CD4-positive, alpha-beta T cell treated with Interleukin-21 for 1 hour (primary cell): Measurements from ENCODE around the gene ZNF629.
"Not testable (repeated sequence)": the region's sequence is repeated elsewhere in the genome, so short reads cannot be mapped to it uniquely, and the experiment has no call there.

Source experiments
- DNase-seq: peaks from one replicate; pipeline ENCODE4 v3.0.0-alpha.2; 2020

The ZNF629 gene

GRCh38 chr16:30786936-30787612, at the start of gene ZNF629:
TSS of gene ZNF629 (minus strand) at chr16:30787205. CDS start at chr16:30784482, 2,723 bp downstream.
- DNase-seq = peak; percentile 40

GRCh38 chr16:30834130-30834740, 47.2 kb upstream of the ZNF629 start:
- no peak for DNase-seq

- DNase-seq = no peak
Observed at GRCh38 chr16:30830072-30830417, 43.0 kb upstream of the ZNF629 start.

- DNase-seq = no peak
Observed at GRCh38 chr16:30829130-30830071, 42.4 kb upstream of the ZNF629 start.

DNA sequence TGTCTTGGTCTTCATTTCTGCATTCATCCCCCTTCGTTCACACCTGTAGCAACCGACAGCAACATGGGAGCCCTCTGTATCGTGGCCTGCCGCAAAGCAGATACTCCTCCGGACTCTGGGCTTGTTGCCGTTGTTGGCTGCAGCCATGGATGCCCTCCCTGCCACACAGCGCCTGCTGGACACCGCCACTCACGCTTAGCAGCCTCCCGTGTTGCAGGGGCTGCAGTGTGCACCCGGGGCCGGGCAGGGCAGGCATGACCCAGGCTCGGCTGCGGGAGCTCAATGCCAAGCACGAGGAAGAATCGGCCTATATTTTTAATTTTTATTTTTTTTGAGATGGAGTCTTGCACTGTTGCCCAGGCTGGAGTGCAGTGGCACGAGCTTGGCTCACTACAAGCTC, 34.9 kb upstream of the ZNF629 start:
- DNase-seq = no peak

DNA sequence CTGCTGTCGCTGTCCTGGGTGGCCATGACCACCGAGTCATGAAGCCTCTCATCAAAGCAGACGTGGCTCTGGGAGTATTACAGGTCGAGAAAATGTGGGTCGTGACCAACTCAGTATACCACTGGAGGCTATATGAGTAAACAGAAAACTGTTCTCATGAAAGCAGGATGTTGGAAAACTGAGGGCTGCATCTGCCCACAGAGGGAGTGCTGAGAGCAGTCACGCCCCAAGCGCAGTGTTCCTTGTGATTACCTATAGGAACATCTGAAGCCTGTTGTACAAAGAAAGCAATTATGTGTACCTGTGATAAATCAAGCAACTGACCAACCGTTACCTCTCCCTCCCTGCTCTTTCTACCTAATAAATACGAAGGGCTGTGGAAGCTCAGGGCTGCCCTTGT, 34.4 kb upstream of the ZNF629 start:
- DNase-seq = not testable (repeated sequence)

DNA sequence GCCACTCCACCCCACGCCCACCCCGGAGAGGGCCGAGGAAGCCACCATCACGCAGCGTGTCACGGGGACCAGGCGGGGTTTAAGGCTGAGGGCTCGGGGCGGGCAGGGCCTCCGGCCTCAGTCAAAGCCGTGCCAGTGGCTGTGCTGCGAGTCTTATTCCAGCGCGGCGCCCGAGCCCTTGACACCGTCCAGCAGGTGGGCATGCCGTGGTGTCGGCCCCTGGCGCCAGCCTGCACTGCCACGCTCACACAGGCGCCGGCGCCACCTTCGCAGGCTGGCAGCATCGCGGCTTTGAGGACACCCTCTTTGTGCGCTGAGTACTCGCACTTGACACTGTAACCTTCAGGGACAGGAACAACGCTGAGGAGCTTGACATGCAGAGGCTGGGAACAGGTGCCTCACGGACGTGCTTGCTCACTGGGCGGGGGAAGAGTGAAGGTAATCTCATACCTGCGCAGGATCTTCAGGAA, 34.0 kb upstream of the ZNF629 start:
- no peak for DNase-seq

DNA sequence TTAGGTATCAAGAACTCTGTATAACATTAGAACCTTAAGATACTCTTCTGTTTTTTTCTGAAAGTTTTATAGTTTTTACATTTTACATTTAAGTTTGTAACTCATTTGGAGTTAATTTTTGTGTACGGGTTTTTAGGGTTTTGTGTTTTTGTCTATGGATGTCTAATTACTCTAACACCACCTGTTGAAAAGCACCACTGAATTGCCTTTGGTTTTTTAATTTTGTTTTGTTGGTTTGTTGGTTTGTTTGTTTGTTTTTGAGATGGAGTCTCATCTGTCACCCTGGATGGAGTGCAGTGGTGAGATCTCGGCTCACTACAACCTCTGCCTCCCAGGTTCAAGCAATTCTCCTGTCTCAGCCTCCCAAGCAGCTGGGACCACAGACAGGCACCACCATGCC, 29.8 kb upstream of the ZNF629 start:
- DNase-seq = no peak

DNA sequence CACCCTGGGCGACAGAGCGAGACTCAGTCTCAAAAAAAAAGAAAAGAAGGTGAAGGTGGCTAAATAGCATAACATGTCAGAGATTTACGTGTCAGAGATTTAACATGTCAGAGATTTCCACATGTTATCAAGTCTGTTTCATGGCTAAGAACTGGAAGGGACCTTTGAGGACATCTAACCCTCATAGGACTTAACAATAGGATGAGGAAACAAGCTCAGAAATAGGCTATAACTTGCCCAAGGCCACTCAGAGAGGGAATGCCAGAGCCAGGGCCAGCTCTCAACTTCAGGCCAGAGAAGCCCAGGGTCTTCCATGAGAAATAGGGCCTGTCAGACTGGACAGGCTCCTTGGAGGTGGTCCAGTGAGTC, 26.8 kb upstream of the ZNF629 start:
- no peak for DNase-seq

GRCh38 chr16:30809675-30810074, 22.7 kb upstream of the ZNF629 start:
- not testable (repeated sequence) for DNase-seq

GRCh38 chr16:30808890-30809426, 22.0 kb upstream of the ZNF629 start:
- DNase-seq = not testable (repeated sequence)

GRCh38 chr16:30808146-30808545, 21.1 kb upstream of the ZNF629 start:
- no peak for DNase-seq

GRCh38 chr16:30805370-30806169, 18.6 kb upstream of the ZNF629 start:
- peak; percentile 52 for DNase-seq

GRCh38 chr16:30805056-30805369, 18.0 kb upstream of the ZNF629 start:
- DNase-seq = no peak

- no peak for DNase-seq
Observed at GRCh38 chr16:30802936-30803335, 15.9 kb upstream of the ZNF629 start.

GRCh38 chr16:30797670-30798309, 10.8 kb upstream of the ZNF629 start:
- DNase-seq = no peak

DNA sequence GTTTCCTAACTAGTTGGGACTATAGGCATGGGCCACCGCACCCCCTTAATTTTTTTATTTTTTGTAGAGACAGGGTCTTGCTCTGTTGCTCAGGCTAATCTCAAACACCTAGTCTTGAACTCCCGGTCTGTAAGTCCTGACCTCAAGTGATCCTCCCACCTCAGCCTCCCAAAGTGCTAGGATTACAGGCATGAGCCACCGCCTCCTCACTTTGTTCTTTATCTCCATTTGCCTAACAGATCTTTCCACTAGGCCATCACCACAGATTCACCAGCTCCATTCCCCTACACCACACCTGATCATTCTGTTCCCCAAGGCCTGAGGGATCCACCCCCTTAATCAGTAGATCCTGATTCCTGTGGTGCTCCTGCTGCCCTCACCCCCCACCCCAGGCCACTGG, 7.6 kb upstream of the ZNF629 start:
- no peak for DNase-seq

DNA sequence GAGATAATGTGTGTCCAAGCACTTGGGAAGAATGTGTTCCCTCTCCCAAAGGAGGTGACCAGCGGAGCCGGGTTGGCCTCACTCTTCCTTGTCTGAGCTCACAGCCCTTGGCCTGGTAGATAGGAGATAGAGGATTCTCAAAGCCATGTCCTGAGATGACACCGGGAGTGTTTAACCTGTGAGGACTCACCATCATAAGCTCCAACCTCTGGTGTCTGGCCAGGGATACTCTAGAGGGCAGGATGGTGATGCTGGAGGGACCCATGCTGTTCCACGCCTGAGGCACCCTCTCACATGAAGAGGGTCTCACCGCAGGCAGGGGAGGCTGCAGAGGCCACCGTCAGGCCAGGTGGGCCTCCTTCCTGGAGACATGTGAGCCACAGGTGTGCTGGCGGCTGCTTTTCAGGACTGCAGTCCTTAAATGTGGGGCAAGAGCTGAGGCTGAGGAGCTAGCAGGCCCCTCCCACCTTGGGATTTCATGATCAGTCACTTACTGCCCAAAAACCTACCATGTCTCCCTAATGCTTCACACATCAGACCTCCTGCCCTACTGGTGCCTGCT, 6.6 kb upstream of the ZNF629 start:
- no peak for DNase-seq

GRCh38 chr16:30787613-30788378, 791 bp upstream of the ZNF629 start:
- DNase-seq = no peak

DNA sequence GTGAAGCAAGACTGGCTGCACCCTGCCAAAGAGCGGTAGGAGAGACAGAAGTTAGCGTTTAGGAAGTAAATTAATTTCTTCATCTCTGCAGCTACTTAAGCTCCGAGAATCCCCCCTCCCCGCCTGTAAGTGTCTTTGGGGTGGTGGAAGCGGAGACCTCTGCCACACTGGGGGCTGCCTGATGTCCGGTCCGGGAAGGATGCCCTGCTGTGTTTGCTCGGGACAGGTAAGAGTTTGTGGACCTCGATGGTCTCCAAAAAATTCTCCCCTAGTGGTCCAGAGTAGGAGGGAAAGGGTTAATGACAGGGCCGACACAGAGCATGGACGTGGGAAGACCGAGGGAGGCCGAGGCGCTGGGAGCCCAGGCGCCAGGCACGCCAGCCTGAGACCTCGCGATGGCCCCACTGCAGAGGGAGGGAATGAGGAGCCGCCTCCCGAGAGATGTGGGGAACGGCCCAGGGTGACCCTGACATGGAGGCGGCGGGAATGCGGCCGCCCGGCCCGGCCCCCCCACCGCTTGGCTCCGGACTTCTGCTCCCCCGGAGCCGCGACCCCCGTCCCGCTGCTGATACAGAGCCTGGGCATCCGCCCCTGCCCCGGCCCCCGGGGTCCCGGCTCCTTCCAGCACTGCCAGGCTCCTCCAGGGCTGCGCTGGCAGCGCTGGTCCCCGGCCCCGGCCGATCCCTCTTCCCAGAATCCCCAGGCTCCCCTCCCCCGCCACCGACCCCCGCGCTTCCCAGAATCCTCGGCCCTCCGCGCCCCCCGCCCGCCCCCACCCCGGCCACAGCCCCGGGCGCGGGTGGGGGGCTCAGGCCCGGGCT, 680 bp downstream of the ZNF629 start:
- no peak for DNase-seq
